GM08714 (cell line): ENCODE results near the gene MRGPRE.
"Not testable (repeated sequence)": the region's sequence is repeated elsewhere in the genome, so short reads cannot be mapped to it uniquely, and the experiment has no call there.

Experiments
- H3K4me3 ChIP-seq: fragments of 200-500 bp; sonication (Bioruptor generic); 2 replicates; pipeline ENCODE4 v1.5.1; 2014; ENCODE audit warnings: mild to moderate bottlenecking, low read length, inconsistent platforms
- ZNF274 ChIP-seq: IDR thresholded peaks from 2 replicates; pipeline ENCODE4 v1.6.1; 2012; ENCODE audit warnings: mild to moderate bottlenecking, low read depth, low read length

The MRGPRE gene

GRCh38 chr11:3231851-3232744, at the start of gene MRGPRE:
Gene MRGPRE (minus strand): TSS chr11:3232417. CDS start chr11:3228799, 3,618 bp downstream.
- H3K4me3 ChIP-seq = no peak within 1 kb of the TSS
- no peak for TF ChIP-seq ZNF274

- H3K4me3 ChIP-seq = not testable (repeated sequence)
These were observed 48.9 kb upstream of the MRGPRE start for GRCh38 chr11:3281146-3281545.

GRCh38 chr11:3280662-3281061, 48.4 kb upstream of the MRGPRE start:
- H3K4me3 ChIP-seq = not testable (repeated sequence)

GRCh38 chr11:3278922-3279321, 46.7 kb upstream of the MRGPRE start:
- not testable (repeated sequence) for H3K4me3 ChIP-seq

- H3K4me3 ChIP-seq = not testable (repeated sequence)
These were observed 41.4 kb upstream of the MRGPRE start for GRCh38 chr11:3273629-3274028.

GRCh38 chr11:3262548-3262947, 30.3 kb upstream of the MRGPRE start:
- H3K4me3 ChIP-seq = not testable (repeated sequence)

GRCh38 chr11:3261831-3262230, 29.6 kb upstream of the MRGPRE start:
- H3K4me3 ChIP-seq = not testable (repeated sequence)

GRCh38 chr11:3257509-3257908, 25.3 kb upstream of the MRGPRE start:
- H3K4me3 ChIP-seq = not testable (repeated sequence)

- H3K4me3 ChIP-seq = not testable (repeated sequence)
These were observed 23.0 kb upstream of the MRGPRE start for GRCh38 chr11:3255241-3255640.

- H3K4me3 ChIP-seq = not testable (repeated sequence)
These were observed 22.6 kb upstream of the MRGPRE start for GRCh38 chr11:3254773-3255172.

- TF ChIP-seq ZNF274 = no peak
- no peak overlapping the region for H3K4me3 ChIP-seq
These were observed 12.9 kb upstream of the MRGPRE start for GRCh38 chr11:3245071-3245470.

- no peak for TF ChIP-seq ZNF274
- no peak overlapping the region for H3K4me3 ChIP-seq
These were observed 11.7 kb upstream of the MRGPRE start for GRCh38 chr11:3243880-3244279.

GRCh38 chr11:3237119-3237518, 4.9 kb upstream of the MRGPRE start:
- H3K4me3 ChIP-seq = no peak overlapping the region
- TF ChIP-seq ZNF274 = no peak

- TF ChIP-seq ZNF274 = no peak
- no peak overlapping the region for H3K4me3 ChIP-seq
These were observed 2.6 kb upstream of the MRGPRE start for GRCh38 chr11:3234846-3235245.

- TF ChIP-seq ZNF274 = no peak
- H3K4me3 ChIP-seq = no peak overlapping the region
These were observed 739 bp upstream of the MRGPRE start for GRCh38 chr11:3232956-3233355.

- H3K4me3 ChIP-seq = no peak overlapping the region
- no peak for TF ChIP-seq ZNF274
These were observed 717 bp downstream of the MRGPRE start for GRCh38 chr11:3231550-3231850.
